Measurements from ENCODE around the gene LRRC4B. TPM values are rescaled to one million over a fixed set of nuclear protein-coding genes. Genes with fewer than 3 reads are reported as not detected.

Gene LRRC4B
- total and polyA plus RNA-seq, 2 of the 8 experiments (the other 6 are each of a cell fraction or from before 2014, with no cell fraction given): 13.4 to 21.2 TPM

DNA sequence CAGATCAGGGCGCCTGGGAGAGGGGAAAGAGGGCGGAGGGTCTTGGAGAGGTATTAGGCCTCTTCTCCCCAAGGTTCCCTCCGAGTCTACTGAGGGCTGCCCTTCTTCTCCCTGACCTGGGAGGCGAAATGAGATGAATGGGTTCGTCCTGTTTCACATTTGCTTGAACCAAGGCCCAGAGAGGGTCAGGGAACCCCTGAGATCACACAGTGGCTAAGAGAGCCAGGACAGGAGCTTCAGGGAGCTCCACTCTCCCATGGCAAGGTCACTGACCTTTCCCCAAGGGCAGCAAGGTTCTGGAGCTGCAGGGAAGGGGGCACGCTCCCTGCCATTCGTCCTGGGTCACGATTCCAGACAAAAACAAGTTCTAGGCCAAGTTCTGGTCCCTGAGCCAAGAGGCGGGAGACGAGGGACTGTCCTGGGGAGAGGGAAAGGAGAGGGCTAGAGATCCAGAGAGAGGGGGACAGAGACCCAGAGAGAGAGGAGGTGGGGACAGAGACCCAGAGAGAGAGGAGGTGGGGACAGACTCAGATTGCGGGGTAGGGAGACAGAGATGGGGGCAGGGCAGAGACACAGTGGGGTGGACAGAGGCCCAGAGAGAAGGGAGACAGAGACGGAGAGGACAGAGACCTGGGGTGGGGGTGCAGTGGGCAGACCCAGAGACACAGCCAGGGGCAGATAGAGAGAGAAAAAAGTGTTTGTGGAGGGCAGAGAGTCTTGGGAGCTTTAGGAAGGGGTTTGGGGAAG, 55.1 kb downstream of the LRRC4B start:
- POLR2A ChIA-PET (ENCODE audit: partially characterized antibody): interaction anchor here (1.3 kb wide), 1 partner anchor 280 kb away, joined by 3 read pairs; no protein-coding TSS in a partner anchor
- Histone ChIP-seq H3K27me3 (replicated peaks in 1 of 4; ENCODE audit: control insufficient read depth in 3 of 4, extremely low read depth in 1 of 4, insufficient read depth in 3 of 4, low read length in 3 of 4) (peaks cover 0 to 19% (median 12%) of the 10 kb centered on the region in 4 experiments; a peak in 6 of 7 replicates), H2BK20ac (ENCODE audit: low read length) (no peak overlapping the region), H2AFZ (ENCODE audit: low read length) (no peak overlapping the region), H2BK120ac (replicated peaks; ENCODE audit: low read depth, low read length) (no peak overlapping the region), H3K18ac (ENCODE audit: extremely low read depth, low read length) (no peak overlapping the region), H3K79me1 (ENCODE audit: low read depth, low read length) (no peaks in the 10 kb centered on the region), H3K14ac (ENCODE audit: insufficient read length) (no peak overlapping the region), H3K23me2 (ENCODE audit: low read depth, low read length) (no peaks in the 10 kb centered on the region; the same call in 1 of the 2 replicates), H4K8ac (ENCODE audit: extremely low read depth, insufficient read depth, low read length) (no peak overlapping the region), H3K56ac (replicated peaks; ENCODE audit: insufficient read length, low read depth, low read length) (no peak overlapping the region), H4K5ac (ENCODE audit: insufficient read length, low read depth, low read length) (no peak overlapping the region), H3K9me3 (ENCODE audit: insufficient read depth in 2 of 2, low read depth in 1 of 2, low read length in 1 of 2) (no peaks in the 10 kb centered on the region; a peak in 1 of 4 replicates), H3K4me1 (replicated peaks in 1 of 4; ENCODE audit: control insufficient read depth in 3 of 4, insufficient read depth in 4 of 4, low read length in 3 of 4) (peaks cover 0 to 6% (median 4%) of the 10 kb centered on the region in 4 experiments; a peak in 4 of 7 replicates), H2BK5ac (ENCODE audit: low read depth, low read length) (no peak overlapping the region), H3K4me3 (ENCODE audit: extremely low read depth in 1 of 4, insufficient read depth in 2 of 4, low read depth in 3 of 4, low read length in 4 of 4) (no peak overlapping the region), H3K4me2 (ENCODE audit: insufficient read depth in 1 of 2, low read depth in 2 of 2, low read length in 2 of 2) (no peak overlapping the region), H2AK5ac (ENCODE audit: low read depth, low read length) (no peak overlapping the region), H3K27ac (ENCODE audit: low read depth, low read length) (no peak overlapping the region), H4K91ac (replicated peaks; ENCODE audit: insufficient read length, low read length) (no peak overlapping the region), H2BK15ac (ENCODE audit: low read length) (no peak overlapping the region), H3K79me2 (ENCODE audit: control insufficient read depth in 1 of 2, insufficient read depth in 2 of 2, low read length in 2 of 2) (no peaks in the 10 kb centered on the region), H2BK12ac (ENCODE audit: low read depth, low read length) (no peak overlapping the region), H3K23ac (ENCODE audit: insufficient read length) (no peak overlapping the region), H3K9ac (replicated peaks in 1 of 4; ENCODE audit: extremely low read depth in 1 of 4, low read depth in 3 of 4, low read length in 3 of 4) (no peak overlapping the region; a peak in 1 of 7 replicates), H3K36me3 (ENCODE audit: control insufficient read depth in 2 of 4, insufficient read depth in 4 of 4, low read length in 3 of 4) (peaks cover 0 to 9% (median 0%) of the 10 kb centered on the region in 4 experiments; a peak in 2 of 8 replicates), H4K20me1 (replicated peaks in 1 of 2; ENCODE audit: control insufficient read depth in 1 of 2, insufficient read depth in 2 of 2, low read length in 2 of 2) (peaks cover 1 to 3% of the 10 kb centered on the region in 2 experiments), H3K4ac (replicated peaks; ENCODE audit: insufficient read length, low read depth, low read length) (no peak overlapping the region)
- no peak for DNase-seq (ENCODE audit: low read depth in 1 of 2, low spot score in 2 of 2)
- FAIRE-seq: no peak
- CTCF ChIA-PET (ENCODE audit: partially characterized antibody): interaction anchor here (0.6 to 19.3 kb wide), 4 partner anchors 24 to 171 kb away, joined by 3 to 206 read pairs (median 4); no protein-coding TSS in a partner anchor
- 84% methylated on average over 10 of the region's 12 CpGs; no CpG with 5 or more reads in 1 of the 2 experiments for WGBS, 2 experiments (ENCODE audit: extremely low coverage in 1 of 2, insufficient coverage in 1 of 2, insufficient read length in 1 of 2, insufficient replicate concordance in 2 of 2, low coverage in 1 of 2, low lambda C conversion rate in 2 of 2, missing lambda C conversion rate in 1 of 2)
- TF ChIP-seq CTCF (IDR thresholded peaks at IDR 0.05; ENCODE audit: control extremely low read depth in 1 of 3, insufficient read depth in 1 of 3, low read depth in 1 of 3, low read length in 3 of 3) (no peak), BCL11A (IDR thresholded peaks at IDR 0.05; ENCODE audit: low read depth in 2 of 2, low read length in 2 of 2) (no peak), TAF1 (IDR thresholded peaks at IDR 0.05; ENCODE audit: low read depth, low read length) (no peak), RBBP5 (IDR thresholded peaks at IDR 0.05; ENCODE audit: borderline replicate concordance, low read depth, low read length) (no peak), SP4 (IDR thresholded peaks at IDR 0.05; ENCODE audit: low read length) (no peak), TEAD4 (IDR thresholded peaks at IDR 0.05; ENCODE audit: low read depth, low read length) (no peak), GABPA (IDR thresholded peaks at IDR 0.05; ENCODE audit: borderline replicate concordance, insufficient read depth, low read length) (no peak), NANOG (IDR thresholded peaks at IDR 0.05; ENCODE audit: insufficient read depth, low read depth, low read length, poor library complexity, severe bottlenecking) (no peak)
